HL-60 (cell line): ENCODE data around the gene ZNF511.

Source experiments
- DNase-seq, 2 experiments: peaks; one replicate each; pipeline ENCODE4 v3.0.0-alpha.2; 2010 to 2020; ENCODE audit warnings: low read depth in 1 of 2, low spot score in 1 of 2
- H3K27ac ChIP-seq: fragments of 250-450 bp; sonication (Bioruptor Pico); replicated peaks from 2 replicates; pipeline ENCODE4 v1.5.1; 2020; ENCODE audit warnings: mild to moderate bottlenecking, moderate library complexity
- H3K27me3 ChIP-seq: fragments of 250-450 bp; sonication (Bioruptor Pico); 2 replicates; pipeline ENCODE4 v1.5.1; 2021; ENCODE audit warnings: mild to moderate bottlenecking, moderate library complexity; ENCODE audit not compliant: insufficient read depth, poor library complexity, severe bottlenecking
- H3K4me3 ChIP-seq: replicated peaks from 2 replicates; pipeline ENCODE4 v1.5.1; 2011; ENCODE audit warnings: mild to moderate bottlenecking, control low read depth, low read length; ENCODE audit not compliant: insufficient read depth
- CTCF ChIP-seq: IDR thresholded peaks from one replicate; pipeline ENCODE4 v1.5.1; 2011; ENCODE audit warnings: low read length, control low read depth, inconsistent platforms; ENCODE audit not compliant: insufficient read depth
- GABPA ChIP-seq: IDR thresholded peaks from 2 replicates; pipeline ENCODE4 v1.6.1; 2012; ENCODE audit warnings: low read depth
- POLR2AphosphoS5 ChIP-seq: IDR thresholded peaks from 2 replicates; pipeline ENCODE4 v1.6.1; 2012; ENCODE audit warnings: low read depth
- REST ChIP-seq: IDR thresholded peaks from 2 replicates; pipeline ENCODE4 v1.6.1; 2012; ENCODE audit warnings: low read depth; ENCODE audit not compliant: insufficient replicate concordance
- SPI1 ChIP-seq: IDR thresholded peaks from 2 replicates; pipeline ENCODE4 v1.6.1; 2012; ENCODE audit warnings: low read depth, mild to moderate bottlenecking, borderline replicate concordance

Gene ZNF511

DNA sequence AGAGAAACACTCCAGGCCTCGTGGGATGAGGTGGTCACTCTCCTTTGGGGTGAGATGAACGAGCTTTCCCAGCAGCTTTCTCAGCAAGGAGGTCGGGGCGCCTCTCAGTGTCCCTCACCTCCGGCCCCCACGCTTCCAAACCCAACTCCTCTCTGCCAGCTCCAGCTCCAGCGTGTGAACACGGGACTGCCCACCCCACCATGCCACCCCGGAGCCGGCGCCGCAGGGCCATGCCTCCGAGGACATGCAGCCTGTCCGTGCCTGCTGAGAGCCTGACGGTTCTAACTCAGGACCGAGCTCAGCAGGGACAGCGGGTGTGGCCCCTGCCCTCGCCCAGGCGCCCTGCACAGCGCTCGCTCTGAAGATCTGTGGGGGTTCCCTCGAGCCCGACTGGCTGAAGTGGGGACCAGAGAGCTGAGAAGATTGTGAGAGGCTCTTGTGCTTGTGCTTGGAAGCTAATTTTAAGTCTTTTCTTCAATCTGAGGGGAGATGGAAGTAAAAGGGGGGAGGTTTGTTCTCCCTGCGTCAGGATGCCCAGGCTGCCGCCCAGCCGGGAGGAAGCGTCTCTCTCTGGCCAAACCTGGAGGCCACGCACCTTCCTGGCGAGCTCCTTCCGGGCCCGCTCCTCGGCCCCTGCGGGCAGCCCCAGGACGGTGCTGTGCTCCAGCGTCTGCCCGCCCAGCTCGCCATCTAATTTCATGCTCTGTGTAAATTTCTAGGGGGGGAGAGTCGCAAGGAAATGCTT is 26.9 kb upstream of the ZNF511 start:
- H3K27me3 ChIP-seq: no peaks in the 10 kb centered on the region
- no peak overlapping the region for H3K27ac ChIP-seq
- H3K4me3 ChIP-seq: no peak overlapping the region
- TF ChIP-seq REST (no peak), POLR2AphosphoS5 (no peak), CTCF (no peak), SPI1 (no peak), GABPA (no peak)
- no peak for DNase-seq

- TF ChIP-seq CTCF (no peak), SPI1 (no peak), REST (no peak), POLR2AphosphoS5 (no peak), GABPA (no peak)
- Histone ChIP-seq H3K27me3 (no peaks in the 10 kb centered on the region), H3K27ac (no peak overlapping the region), H3K4me3 (no peak overlapping the region)
- DNase-seq: no peak
Observed at GRCh38 chr10:133282846-133283390, 25.8 kb upstream of the ZNF511 start.

GRCh38 chr10:133283931-133284330 is 24.8 kb upstream of the ZNF511 start:
- Histone ChIP-seq H3K27me3 (no peaks in the 10 kb centered on the region), H3K4me3 (no peak overlapping the region), H3K27ac (no peak overlapping the region)
- TF ChIP-seq GABPA (no peak), REST (no peak), POLR2AphosphoS5 (no peak), SPI1 (no peak), CTCF (no peak)
- DNase-seq: no peak
